Mammary epithelial cell (primary cell): Measurements from ENCODE around the gene SMAD7.

Experiments used
- CTCF ChIP-seq, 2 donors: IDR thresholded peaks in 1 of 2; conservative IDR thresholded peaks in 1 of 2; 2 replicates each; pipeline ENCODE4 v1.5.1; 2011 to 2012; ENCODE audit warnings: inconsistent platforms in 2 of 2, low read length in 2 of 2, mild to moderate bottlenecking in 2 of 2, control low read depth in 1 of 2, low read depth in 1 of 2; ENCODE audit not compliant: insufficient read depth in 1 of 2; ENCODE audit errors: extremely low read depth in 1 of 2
- EZH2 ChIP-seq: IDR thresholded peaks from 2 replicates; pipeline ENCODE4 v1.6.1; 2012; ENCODE audit warnings: low read length, inconsistent platforms, borderline replicate concordance

GRCh38 chr18:48959551-48959920 lies 8.8 kb upstream of the SMAD7 start:
- no peak for TF ChIP-seq EZH2
- TF ChIP-seq CTCF (conservative IDR thresholded peaks at IDR 0.05 in 1 of 2, IDR thresholded peaks at IDR 0.05 in 1 of 2; ENCODE audit: extremely low read depth in 1 of 2, insufficient read depth in 1 of 2, low read depth in 1 of 2, low read length in 2 of 2) = no peak
